ENCODE data around the gene LAMC2. TPM values are rescaled to one million over a fixed set of nuclear protein-coding genes. Genes with fewer than 3 reads are reported as not detected.

The LAMC2 gene
- total and polyA plus RNA-seq, 4 experiments from 2014 or later: not detected

GRCh38 chr1:183159960-183160359 lies 26.1 kb upstream of the LAMC2 start:
- H3K36me3 ChIP-seq (ENCODE audit: insufficient read depth, low read length): no peaks in the 10 kb centered on the region
- ChIA-PET POLR2A (ENCODE audit: partially characterized antibody) (no interaction called here), CTCF (ENCODE audit: partially characterized antibody) (no interaction called here)
- no peaks in the 10 kb centered on the region for H3K4me1 Mint-ChIP-seq
- no peak overlapping the region for H3K27ac ChIP-seq (ENCODE audit: low read depth, low read length)
- peaks cover 6% of the 10 kb centered on the region in 2 donors for H3K27me3 Mint-ChIP-seq
- no peak overlapping the region for H3K4me3 Mint-ChIP-seq
- H3K4me1 ChIP-seq (ENCODE audit: insufficient read depth, low read length): no peaks in the 10 kb centered on the region
- H3K4me3 ChIP-seq (ENCODE audit: low read length in 2 of 2): no peak overlapping the region
- no peak overlapping the region for H3K27ac Mint-ChIP-seq
- H3K27me3 ChIP-seq (ENCODE audit: insufficient read depth, low read length): no peaks in the 10 kb centered on the region
- H3K9me3 Mint-ChIP-seq: peaks cover 0 to 2% (median 0%) of the 10 kb centered on the region in 8 donors
- DNase-seq: no peak
- H3K36me3 Mint-ChIP-seq: no peaks in the 10 kb centered on the region
- intact Hi-C loops (cut with micrococcal nuclease): no loop called here
- H3K9me3 ChIP-seq (ENCODE audit: control insufficient read depth in 1 of 2, low read length in 2 of 2): no peaks in the 10 kb centered on the region

GRCh38 chr1:183161391-183161790 lies 24.7 kb upstream of the LAMC2 start:
- H3K36me3 ChIP-seq (ENCODE audit: insufficient read depth, low read length): no peaks in the 10 kb centered on the region
- Mint-ChIP-seq H3K36me3 (no peaks in the 10 kb centered on the region), H3K27me3 (peaks cover 0 to 8% of the 10 kb centered on the region in 2 donors), H3K27ac (no peak overlapping the region), H3K4me1 (no peaks in the 10 kb centered on the region), H3K9me3 (peaks cover 0 to 2% (median 0%) of the 10 kb centered on the region in 8 donors), H3K4me3 (no peak overlapping the region)
- CTCF ChIA-PET (ENCODE audit: partially characterized antibody): no interaction called here
- no peak overlapping the region for H3K27ac ChIP-seq (ENCODE audit: low read depth, low read length)
- no peaks in the 10 kb centered on the region for H3K27me3 ChIP-seq (ENCODE audit: insufficient read depth, low read length)
- H3K4me1 ChIP-seq (ENCODE audit: insufficient read depth, low read length): no peaks in the 10 kb centered on the region
- DNase-seq: no peak
- POLR2A ChIA-PET (ENCODE audit: partially characterized antibody): no interaction called here
- intact Hi-C loops (cut with micrococcal nuclease): no loop called here
- H3K4me3 ChIP-seq (ENCODE audit: low read length in 2 of 2): no peak overlapping the region
- no peaks in the 10 kb centered on the region for H3K9me3 ChIP-seq (ENCODE audit: control insufficient read depth in 1 of 2, low read length in 2 of 2)

- H3K9me3 ChIP-seq (ENCODE audit: control insufficient read depth in 1 of 2, low read length in 2 of 2): no peaks in the 10 kb centered on the region
- intact Hi-C loops (cut with micrococcal nuclease): no loop called here
- no peaks in the 10 kb centered on the region for H3K36me3 ChIP-seq (ENCODE audit: insufficient read depth, low read length)
- DNase-seq: no peak
- no peak overlapping the region for H3K4me3 ChIP-seq (ENCODE audit: low read length in 2 of 2)
- Mint-ChIP-seq H3K27me3 (peaks cover 2 to 8% of the 10 kb centered on the region in 2 donors), H3K4me1 (no peaks in the 10 kb centered on the region), H3K9me3 (peaks cover 0 to 2% (median 0%) of the 10 kb centered on the region in 8 donors), H3K36me3 (no peaks in the 10 kb centered on the region), H3K27ac (no peak overlapping the region), H3K4me3 (no peak overlapping the region)
- no peak overlapping the region for H3K27ac ChIP-seq (ENCODE audit: low read depth, low read length)
- CTCF ChIA-PET (ENCODE audit: partially characterized antibody): no interaction called here
- no peaks in the 10 kb centered on the region for H3K4me1 ChIP-seq (ENCODE audit: insufficient read depth, low read length)
- H3K27me3 ChIP-seq (ENCODE audit: insufficient read depth, low read length): no peaks in the 10 kb centered on the region
- POLR2A ChIA-PET (ENCODE audit: partially characterized antibody): no interaction called here
Observed at GRCh38 chr1:183163316-183163715, 22.7 kb upstream of the LAMC2 start.

- no peaks in the 10 kb centered on the region for H3K9me3 ChIP-seq (ENCODE audit: control insufficient read depth in 1 of 2, low read length in 2 of 2)
- Mint-ChIP-seq H3K9me3 (peaks cover 0 to 2% (median 0%) of the 10 kb centered on the region in 8 donors), H3K4me1 (no peaks in the 10 kb centered on the region), H3K36me3 (no peaks in the 10 kb centered on the region), H3K27me3 (peaks cover 2 to 7% of the 10 kb centered on the region in 2 donors), H3K4me3 (no peak overlapping the region), H3K27ac (no peak overlapping the region)
- no peaks in the 10 kb centered on the region for H3K27me3 ChIP-seq (ENCODE audit: insufficient read depth, low read length)
- no peak for DNase-seq
- no peaks in the 10 kb centered on the region for H3K36me3 ChIP-seq (ENCODE audit: insufficient read depth, low read length)
- POLR2A ChIA-PET (ENCODE audit: partially characterized antibody): no interaction called here
- CTCF ChIA-PET (ENCODE audit: partially characterized antibody): no interaction called here
- H3K27ac ChIP-seq (ENCODE audit: low read depth, low read length): no peak overlapping the region
- no peaks in the 10 kb centered on the region for H3K4me1 ChIP-seq (ENCODE audit: insufficient read depth, low read length)
- intact Hi-C loops (cut with micrococcal nuclease): no loop called here
- H3K4me3 ChIP-seq (ENCODE audit: low read length in 2 of 2): no peak overlapping the region
Observed at GRCh38 chr1:183164340-183164739, 21.7 kb upstream of the LAMC2 start.

GRCh38 chr1:183164963-183165362 lies 21.1 kb upstream of the LAMC2 start:
- Mint-ChIP-seq H3K4me3 (no peak overlapping the region), H3K9me3 (peaks cover 0 to 2% (median 0%) of the 10 kb centered on the region in 8 donors), H3K27me3 (peaks cover 2 to 7% of the 10 kb centered on the region in 2 donors), H3K4me1 (no peaks in the 10 kb centered on the region), H3K36me3 (no peaks in the 10 kb centered on the region), H3K27ac (no peak overlapping the region)
- ChIA-PET POLR2A (ENCODE audit: partially characterized antibody) (no interaction called here), CTCF (ENCODE audit: partially characterized antibody) (no interaction called here)
- no peak overlapping the region for H3K27ac ChIP-seq (ENCODE audit: low read depth, low read length)
- H3K4me1 ChIP-seq (ENCODE audit: insufficient read depth, low read length): no peaks in the 10 kb centered on the region
- intact Hi-C loops (cut with micrococcal nuclease): no loop called here
- H3K4me3 ChIP-seq (ENCODE audit: low read length in 2 of 2): no peak overlapping the region
- no peaks in the 10 kb centered on the region for H3K36me3 ChIP-seq (ENCODE audit: insufficient read depth, low read length)
- H3K9me3 ChIP-seq (ENCODE audit: control insufficient read depth in 1 of 2, low read length in 2 of 2): no peaks in the 10 kb centered on the region
- no peaks in the 10 kb centered on the region for H3K27me3 ChIP-seq (ENCODE audit: insufficient read depth, low read length)
- no peak for DNase-seq

GRCh38 chr1:183165456-183165855 lies 20.6 kb upstream of the LAMC2 start:
- Mint-ChIP-seq H3K27ac (no peak overlapping the region), H3K4me3 (no peak overlapping the region), H3K27me3 (peaks cover 3 to 7% of the 10 kb centered on the region in 2 donors), H3K36me3 (no peaks in the 10 kb centered on the region), H3K9me3 (peaks cover 0 to 2% (median 0%) of the 10 kb centered on the region in 8 donors), H3K4me1 (no peaks in the 10 kb centered on the region)
- no peak for DNase-seq
- H3K27me3 ChIP-seq (ENCODE audit: insufficient read depth, low read length): no peaks in the 10 kb centered on the region
- no peaks in the 10 kb centered on the region for H3K9me3 ChIP-seq (ENCODE audit: control insufficient read depth in 1 of 2, low read length in 2 of 2)
- H3K4me1 ChIP-seq (ENCODE audit: insufficient read depth, low read length): no peaks in the 10 kb centered on the region
- ChIA-PET CTCF (ENCODE audit: partially characterized antibody) (no interaction called here), POLR2A (ENCODE audit: partially characterized antibody) (no interaction called here)
- no peaks in the 10 kb centered on the region for H3K36me3 ChIP-seq (ENCODE audit: insufficient read depth, low read length)
- H3K4me3 ChIP-seq (ENCODE audit: low read length in 2 of 2): no peak overlapping the region
- no peak overlapping the region for H3K27ac ChIP-seq (ENCODE audit: low read depth, low read length)
- intact Hi-C loops (cut with micrococcal nuclease): no loop called here

GRCh38 chr1:183166454-183166853 lies 19.6 kb upstream of the LAMC2 start:
- no peaks in the 10 kb centered on the region for H3K27me3 ChIP-seq (ENCODE audit: insufficient read depth, low read length)
- H3K36me3 ChIP-seq (ENCODE audit: insufficient read depth, low read length): no peaks in the 10 kb centered on the region
- H3K27me3 Mint-ChIP-seq: peaks cover 4 to 7% of the 10 kb centered on the region in 2 donors
- H3K9me3 ChIP-seq (ENCODE audit: control insufficient read depth in 1 of 2, low read length in 2 of 2): no peaks in the 10 kb centered on the region
- no peaks in the 10 kb centered on the region for H3K36me3 Mint-ChIP-seq
- H3K4me3 Mint-ChIP-seq: no peak overlapping the region
- no peak overlapping the region for H3K27ac ChIP-seq (ENCODE audit: low read depth, low read length)
- H3K4me1 Mint-ChIP-seq: no peaks in the 10 kb centered on the region
- H3K4me1 ChIP-seq (ENCODE audit: insufficient read depth, low read length): no peaks in the 10 kb centered on the region
- CTCF ChIA-PET (ENCODE audit: partially characterized antibody): no interaction called here
- no peaks in the 10 kb centered on the region for H3K9me3 Mint-ChIP-seq
- H3K27ac Mint-ChIP-seq: no peak overlapping the region
- no peak overlapping the region for H3K4me3 ChIP-seq (ENCODE audit: low read length in 2 of 2)
- DNase-seq: no peak
- intact Hi-C loops (cut with micrococcal nuclease): no loop called here
- POLR2A ChIA-PET (ENCODE audit: partially characterized antibody): no interaction called here

- no peak overlapping the region for H3K27ac ChIP-seq (ENCODE audit: low read depth, low read length)
- peaks cover 7 to 9% of the 10 kb centered on the region in 2 donors for H3K27me3 Mint-ChIP-seq
- no peak overlapping the region for H3K27ac Mint-ChIP-seq
- no peak overlapping the region for H3K4me3 ChIP-seq (ENCODE audit: low read length in 2 of 2)
- H3K9me3 ChIP-seq (ENCODE audit: control insufficient read depth in 1 of 2, low read length in 2 of 2): no peaks in the 10 kb centered on the region
- no peaks in the 10 kb centered on the region for H3K9me3 Mint-ChIP-seq
- no peaks in the 10 kb centered on the region for H3K36me3 Mint-ChIP-seq
- H3K4me3 Mint-ChIP-seq: no peak overlapping the region
- ChIA-PET POLR2A (ENCODE audit: partially characterized antibody) (no interaction called here), CTCF (ENCODE audit: partially characterized antibody) (no interaction called here)
- no peak for DNase-seq
- intact Hi-C loops (cut with micrococcal nuclease): no loop called here
- no peaks in the 10 kb centered on the region for H3K4me1 ChIP-seq (ENCODE audit: insufficient read depth, low read length)
- no peaks in the 10 kb centered on the region for H3K36me3 ChIP-seq (ENCODE audit: insufficient read depth, low read length)
- H3K4me1 Mint-ChIP-seq: no peaks in the 10 kb centered on the region
- H3K27me3 ChIP-seq (ENCODE audit: insufficient read depth, low read length): no peaks in the 10 kb centered on the region
Observed at GRCh38 chr1:183167676-183168075, 18.4 kb upstream of the LAMC2 start.

Data from CD4-positive, alpha-beta memory T cell (primary cell).